ENCODE results near the gene ZSCAN5B.

- TF ChIP-seq JUND (IDR thresholded peaks at IDR 0.05) (no peak), CHD2 (IDR thresholded peaks at IDR 0.05; ENCODE audit: low read length, partially characterized antibody) (no peak), USF2 (IDR thresholded peaks at IDR 0.05; ENCODE audit: borderline replicate concordance, low read depth, low read length) (no peak)
These were observed 11.5 kb upstream of the ZSCAN5B start for GRCh38 chr19:56209091-56209490.
